ENCODE results near the gene ATP5MC2. TPM values are rescaled to one million over a fixed set of nuclear protein-coding genes. Genes with fewer than 3 reads are reported as not detected.
"Not testable (repeated sequence)": the region's sequence is repeated elsewhere in the genome, so short reads cannot be mapped to it uniquely, and the experiment has no call there.

Gene ATP5MC2
- total and polyA plus RNA-seq, 2 of the 4 experiments (the other 2 are of a cell fraction), result 309 to 361 TPM

DNA sequence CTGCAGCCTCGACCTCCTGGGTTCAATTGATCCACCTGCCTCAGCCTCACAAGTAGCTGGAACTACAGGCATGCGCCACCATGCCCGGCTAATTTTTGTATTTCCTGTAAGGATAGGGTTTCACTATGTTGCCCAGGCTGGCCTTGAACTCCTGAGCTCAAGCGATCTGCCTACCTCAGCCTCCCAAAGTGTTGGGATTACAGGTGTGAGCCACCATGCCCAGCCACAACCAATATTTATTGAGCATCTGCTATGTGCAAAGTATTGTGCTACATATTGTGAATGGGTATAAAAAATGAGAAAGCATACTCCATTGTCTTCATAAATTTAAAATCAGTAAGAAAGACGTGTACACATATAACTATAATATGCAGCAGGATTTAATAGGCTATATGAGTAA lies 4.2 kb upstream of the ATP5MC2 start:
- H4K5ac ChIP-seq (ENCODE audit: low read depth, low read length); BruUV-seq (replicated peaks); H3K9me3 ChIP-seq (ENCODE audit: control insufficient read depth, insufficient read depth, low read length); H3K27me3 ChIP-seq (ENCODE audit: control insufficient read depth, insufficient read depth, low read length); ATAC-seq (ENCODE audit: low read depth); H3K79me1 ChIP-seq (ENCODE audit: low read depth in 1 of 2, low read length in 2 of 2); H2AK9ac ChIP-seq (replicated peaks; ENCODE audit: low read depth, low read length, poor library complexity); in situ Hi-C loops (cut with MboI; ENCODE audit: low sequenced_read_pairs); H2AFZ ChIP-seq (replicated peaks; ENCODE audit: low read length, poor library complexity); intact Hi-C loops (cut with micrococcal nuclease); H3K14ac ChIP-seq (replicated peaks; ENCODE audit: low read depth, low read length); H2BK20ac ChIP-seq (ENCODE audit: low read depth, low read length); H2BK120ac ChIP-seq (ENCODE audit: low read depth, low read length); H3K18ac ChIP-seq (ENCODE audit: low read depth, low read length); dilution Hi-C loops (cut with HindIII; ENCODE audit: low sequenced_read_pairs, unreplicated experiment); H3K9me1 ChIP-seq (ENCODE audit: insufficient read depth, low read length); H4K91ac ChIP-seq (ENCODE audit: insufficient read depth, low read depth, low read length); H3K4me2 ChIP-seq (ENCODE audit: low read depth, low read length); H3K9ac ChIP-seq (ENCODE audit: low read depth, low read length); DNase-seq; H3K27ac ChIP-seq (ENCODE audit: insufficient read depth, low read length); H3K23ac ChIP-seq (ENCODE audit: low read depth, low read length); H4K8ac ChIP-seq (ENCODE audit: low read depth in 2 of 2, low read length in 2 of 2); H3K4me3 ChIP-seq (ENCODE audit: insufficient read depth, low read depth, low read length); POLR2A ChIA-PET (ENCODE audit: unreplicated experiment); H2AK5ac ChIP-seq (ENCODE audit: low read depth, low read length); H3K56ac ChIP-seq (ENCODE audit: extremely low read depth, insufficient read depth, low read length); H2BK15ac ChIP-seq (ENCODE audit: low read depth, low read length); H4K20me1 ChIP-seq (ENCODE audit: insufficient read depth, low read length); H3K36me3 ChIP-seq (ENCODE audit: control insufficient read depth, insufficient read depth, low read length); H3K4ac ChIP-seq (ENCODE audit: low read depth, low read length); H2BK5ac ChIP-seq (ENCODE audit: low read depth, low read length, poor library complexity, severe bottlenecking): not testable (repeated sequence)
- peaks cover 16% of the 10 kb centered on the region for H3K4me1 ChIP-seq (ENCODE audit: control insufficient read depth, insufficient read depth, low read length)
- WGBS, 2 experiments (ENCODE audit: extremely low coverage in 2 of 2, insufficient read length in 1 of 2), result no CpG with 5 or more reads among the region's 5 CpGs
- CTCF ChIA-PET, result interaction anchor here (1.5 kb wide), 1 partner anchor 66 kb away, joined by 3 read pairs; no protein-coding TSS in a partner anchor
